ENCODE data around the gene ENTPD1. TPM values are rescaled to one million over a fixed set of nuclear protein-coding genes. Genes with fewer than 3 reads are reported as not detected.
"Not testable (repeated sequence)": the region's sequence is repeated elsewhere in the genome, so short reads cannot be mapped to it uniquely, and the experiment has no call there.

ENTPD1 gene
- total and polyA plus RNA-seq, 9 of the 15 experiments (the other 6 are each of a cell fraction or from before 2014, with no cell fraction given), result 0.07 to 1.5 (median 0.37) TPM

DNA sequence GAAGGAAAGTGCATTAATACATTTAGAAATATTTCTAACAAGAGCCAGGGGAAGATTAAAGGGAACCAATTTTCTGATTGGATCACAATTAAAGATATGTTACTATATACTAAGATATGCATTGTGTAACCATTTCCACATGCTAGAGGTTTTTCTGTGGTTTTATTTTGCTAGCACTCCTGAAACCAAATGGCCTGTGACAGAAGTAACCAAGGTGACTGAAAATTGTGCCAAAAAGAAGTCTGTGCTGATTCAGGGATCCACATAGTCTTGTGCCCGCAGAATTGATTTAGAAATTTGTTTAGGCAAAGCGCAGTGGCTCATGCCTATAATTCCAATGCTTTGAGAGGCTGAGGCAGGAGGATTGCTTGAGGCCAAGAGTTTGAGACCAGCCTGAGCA lies 153.6 kb downstream of the ENTPD1 start (continued):
- TF ChIP-seq ZSCAN32 (CRISPR knock-in tag; IDR thresholded peaks at IDR 0.05) (no peak), POLR2G (IDR thresholded peaks at IDR 0.05; ENCODE audit: low read depth, low read length) (no peak), PHTF2 (CRISPR knock-in tag; IDR thresholded peaks at IDR 0.05) (no peak)

GRCh38 chr10:95916039-95916438 lies 160.1 kb downstream of the ENTPD1 start:
- H4K20me1 ChIP-seq (replicated peaks; ENCODE audit: control insufficient read depth, insufficient read depth, low read length); H3K4me3 ChIP-seq; H3K27me3 ChIP-seq (ENCODE audit: control insufficient read depth in 2 of 2, insufficient read depth in 2 of 2, low read length in 2 of 2); H2AFZ ChIP-seq (ENCODE audit: low read depth, low read length); H3K27ac ChIP-seq (ENCODE audit: extremely low read depth, low read depth, low read length); in situ Hi-C loops (cut with MboI); H3K9me3 ChIP-seq (replicated peaks; ENCODE audit: control insufficient read depth, insufficient read depth, low read depth, low read length); ATAC-seq; DNase-seq (ENCODE audit: extremely low read depth in 1 of 4, low spot score in 3 of 4); H3K4me1 ChIP-seq (replicated peaks in 1 of 2; ENCODE audit: control insufficient read depth in 2 of 2, insufficient read depth in 2 of 2, low read length in 2 of 2); H3K9me1 ChIP-seq (ENCODE audit: control insufficient read depth, insufficient read depth, low read length); H3K9ac ChIP-seq (ENCODE audit: insufficient read depth in 1 of 2, low read depth in 2 of 2, low read length in 2 of 2); FAIRE-seq; H3K79me2 ChIP-seq (ENCODE audit: control insufficient read depth, insufficient read depth, low read length); POLR2A ChIA-PET; H3K4me2 ChIP-seq (ENCODE audit: insufficient read depth, low read length); BruUV-seq (replicated peaks); CTCF ChIA-PET (ENCODE audit: low intra/inter-chr PET ratio); intact Hi-C loops (cut with micrococcal nuclease); H3K36me3 ChIP-seq (ENCODE audit: control insufficient read depth, insufficient read depth, low read length): not testable (repeated sequence)
- peak; percentile 83 for TF ChIP-seq ZNF316 (IDR thresholded peaks at IDR 0.05)
- TF ChIP-seq C11orf30 (IDR thresholded peaks at IDR 0.05; ENCODE audit: low read depth), result peak; percentile 49; the same call in 1 of the 2 replicates

Other genes starting within 250 kb of the ENTPD1 start
- 4.4 and 4.5 TPM in 2 replicates for gene SORBS1, start 194.8 kb upstream of the ENTPD1 start, total RNA-seq (2014; rRNA removed)
- gene SORBS1, start 194.8 kb upstream of the ENTPD1 start, total RNA-seq (2014; rRNA removed; fragmentation: Illumina TruSeq; extraction: Trizol), result 7.1 and 7.2 TPM in 2 replicates
- gene SORBS1, start 194.8 kb upstream of the ENTPD1 start, total RNA-seq (2015; rRNA removed; fragmentation: Illumina TruSeq; extraction: Trizol), result 6.5 and 7.2 TPM in 2 replicates
- 6.2 and 7.1 TPM in 2 replicates for gene SORBS1, start 194.8 kb upstream of the ENTPD1 start, total RNA-seq (2021)
- gene SORBS1, start 194.8 kb upstream of the ENTPD1 start, polyA plus RNA-seq (2011; rRNA removed), result 10.9 and 13.3 TPM in 2 replicates
- 7.7 and 8.4 TPM in 2 replicates for gene SORBS1, start 194.8 kb upstream of the ENTPD1 start, polyA plus RNA-seq (2014; fragmentation: Illumina TruSeq; extraction: Trizol)
- 1 to 10 TPM; 2.0 to 2.8 TPM for gene SORBS1, start 194.8 kb upstream of the ENTPD1 start, polyA plus RNA-seq (2014; fragmentation: Nextera tagmentation; extraction: Ambion mirVana)
- 5.1 and 6.7 TPM in 2 replicates for gene SORBS1, start 194.8 kb upstream of the ENTPD1 start, polyA plus RNA-seq (2014; rRNA removed)
- 43.8 and 49.6 TPM in 2 replicates for gene ALDH18A1, start 99.5 kb upstream of the ENTPD1 start, total RNA-seq (2014; rRNA removed)
- 44.9 and 46.0 TPM in 2 replicates for gene ALDH18A1, start 99.5 kb upstream of the ENTPD1 start, total RNA-seq (2014; rRNA removed; fragmentation: Illumina TruSeq; extraction: Trizol)
- 41.3 and 42.4 TPM in 2 replicates for gene ALDH18A1, start 99.5 kb upstream of the ENTPD1 start, total RNA-seq (2015; rRNA removed; fragmentation: Illumina TruSeq; extraction: Trizol)
- 64.0 and 64.8 TPM in 2 replicates for gene ALDH18A1, start 99.5 kb upstream of the ENTPD1 start, total RNA-seq (2021)
- gene ALDH18A1, start 99.5 kb upstream of the ENTPD1 start, polyA plus RNA-seq (2011; rRNA removed), result 62.1 and 83.3 TPM in 2 replicates
- gene ALDH18A1, start 99.5 kb upstream of the ENTPD1 start, polyA plus RNA-seq (2014; fragmentation: Illumina TruSeq; extraction: Trizol), result 53.7 and 68.0 TPM in 2 replicates
- 10 to 100 TPM; 12.0 to 25.9 TPM for gene ALDH18A1, start 99.5 kb upstream of the ENTPD1 start, polyA plus RNA-seq (2014; fragmentation: Nextera tagmentation; extraction: Ambion mirVana)
- 40.8 and 47.8 TPM in 2 replicates for gene ALDH18A1, start 99.5 kb upstream of the ENTPD1 start, polyA plus RNA-seq (2014; rRNA removed)
- gene TCTN3, start 62.2 kb upstream of the ENTPD1 start, total RNA-seq (2014; rRNA removed), result 10.4 and 17.4 TPM in 2 replicates
- gene TCTN3, start 62.2 kb upstream of the ENTPD1 start, total RNA-seq (2014; rRNA removed; fragmentation: Illumina TruSeq; extraction: Trizol), result 15.2 TPM in 2 replicates
- gene TCTN3, start 62.2 kb upstream of the ENTPD1 start, total RNA-seq (2015; rRNA removed; fragmentation: Illumina TruSeq; extraction: Trizol), result 14.5 and 15.9 TPM in 2 replicates
- gene TCTN3, start 62.2 kb upstream of the ENTPD1 start, total RNA-seq (2021), result 17.1 and 19.8 TPM in 2 replicates
- 25.8 and 26.0 TPM in 2 replicates for gene TCTN3, start 62.2 kb upstream of the ENTPD1 start, polyA plus RNA-seq (2011; rRNA removed)
- gene TCTN3, start 62.2 kb upstream of the ENTPD1 start, polyA plus RNA-seq (2014; fragmentation: Illumina TruSeq; extraction: Trizol), result 21.6 and 22.9 TPM in 2 replicates
- gene TCTN3, start 62.2 kb upstream of the ENTPD1 start, polyA plus RNA-seq (2014; fragmentation: Nextera tagmentation; extraction: Ambion mirVana), result 10 to 100 TPM; 16.3 to 24.3 TPM
- gene TCTN3, start 62.2 kb upstream of the ENTPD1 start, polyA plus RNA-seq (2014; rRNA removed), result 12.6 and 17.3 TPM in 2 replicates
- not detected in 2 replicates for gene CC2D2B, start 151.8 kb downstream of the ENTPD1 start, total RNA-seq (2014; rRNA removed)
- not detected in 2 replicates for gene CC2D2B, start 151.8 kb downstream of the ENTPD1 start, total RNA-seq (2014; rRNA removed; fragmentation: Illumina TruSeq; extraction: Trizol)
- gene CC2D2B, start 151.8 kb downstream of the ENTPD1 start, total RNA-seq (2015; rRNA removed; fragmentation: Illumina TruSeq; extraction: Trizol), result 0.11 TPM in 1 of 2 replicates, not detected in the other
- gene CC2D2B, start 151.8 kb downstream of the ENTPD1 start, total RNA-seq (2021), result 0.29 TPM in 1 of 2 replicates, not detected in the other
- not detected in 2 replicates for gene CC2D2B, start 151.8 kb downstream of the ENTPD1 start, polyA plus RNA-seq (2011; rRNA removed)
- gene CC2D2B, start 151.8 kb downstream of the ENTPD1 start, polyA plus RNA-seq (2014; fragmentation: Illumina TruSeq; extraction: Trizol), result not detected in 2 replicates
- under 1 TPM; 0.10 to 0.34 TPM for gene CC2D2B, start 151.8 kb downstream of the ENTPD1 start, polyA plus RNA-seq (2014; fragmentation: Nextera tagmentation; extraction: Ambion mirVana)
- not detected in 2 replicates for gene CC2D2B, start 151.8 kb downstream of the ENTPD1 start, polyA plus RNA-seq (2014; rRNA removed)

All from K562 (cell line).